Peyer's patch (tissue), 4 donors: ENCODE results near the gene HOXC11. TPM values are rescaled to one million over a fixed set of nuclear protein-coding genes. Genes with fewer than 3 reads are reported as not detected.

Experiments used
- DNase-seq, 3 donors: peaks; one replicate each; pipeline ENCODE4 v3.0.0-alpha.2; 2017 to 2019
- H3K27ac ChIP-seq, 4 donors: fragments of 200-600 bp; sonication (generic); one replicate each; pipeline ENCODE4 v1.5.1; 2016 to 2019
- H3K27me3 ChIP-seq, 2 donors: fragments of 200-600 bp; sonication (generic); one replicate each; pipeline ENCODE4 v1.5.1; 2019
- H3K36me3 ChIP-seq, 3 donors: fragments of 200-600 bp; sonication (generic); one replicate each; pipeline ENCODE4 v1.5.1; 2016 to 2019
- H3K4me1 ChIP-seq, 4 donors: fragments of 200-600 bp; sonication (generic); one replicate each; pipeline ENCODE4 v1.5.1; 2016 to 2019
- H3K4me3 ChIP-seq, 4 donors: fragments of 200-600 bp; sonication (generic); 1 replicate in 3 of 4; 2 replicates in 1 of 4; pipeline ENCODE4 v1.5.1; 2016 to 2019; ENCODE audit warnings: mild to moderate bottlenecking in 1 of 4
- H3K9me3 ChIP-seq, 4 donors: fragments of 200-600 bp; sonication (generic); one replicate each; pipeline ENCODE4 v1.5.1; 2016 to 2019; ENCODE audit warnings: mild to moderate bottlenecking in 1 of 4
- POLR2A ChIP-seq, 2 donors: fragments of 450-650 bp; IDR thresholded peaks; one replicate each; pipeline ENCODE4 v1.5.1; 2017; ENCODE audit warnings: antibody characterized with exemption in 2 of 2, mild to moderate bottlenecking in 2 of 2, moderate library complexity in 2 of 2
- total RNA-seq, 4 donors: library from RNA; depleted of rRNA; stranded (reverse); fragments of >200 nt; gene quantifications; one replicate each; pipeline ENCODE4 v1.1.0, GENCODE V29; 2016
- TF ChIP-seq, protein P1 (sequence below), 6 experiments: fragments of 450-650 bp in 4 of 6; fragments of 200-600 bp in 2 of 6; sonication (generic) in 1 of 6; IDR thresholded peaks; one replicate each; pipeline ENCODE4 v1.5.1; 2017 to 2019; ENCODE audit warnings: antibody characterized with exemption in 6 of 6, mild to moderate bottlenecking in 3 of 6, moderate library complexity in 1 of 6

Gene HOXC11
- total RNA-seq, 4 donors from 2014 or later: 0.40 to 0.76 (median 0.70) TPM; not detected in 1

DNA sequence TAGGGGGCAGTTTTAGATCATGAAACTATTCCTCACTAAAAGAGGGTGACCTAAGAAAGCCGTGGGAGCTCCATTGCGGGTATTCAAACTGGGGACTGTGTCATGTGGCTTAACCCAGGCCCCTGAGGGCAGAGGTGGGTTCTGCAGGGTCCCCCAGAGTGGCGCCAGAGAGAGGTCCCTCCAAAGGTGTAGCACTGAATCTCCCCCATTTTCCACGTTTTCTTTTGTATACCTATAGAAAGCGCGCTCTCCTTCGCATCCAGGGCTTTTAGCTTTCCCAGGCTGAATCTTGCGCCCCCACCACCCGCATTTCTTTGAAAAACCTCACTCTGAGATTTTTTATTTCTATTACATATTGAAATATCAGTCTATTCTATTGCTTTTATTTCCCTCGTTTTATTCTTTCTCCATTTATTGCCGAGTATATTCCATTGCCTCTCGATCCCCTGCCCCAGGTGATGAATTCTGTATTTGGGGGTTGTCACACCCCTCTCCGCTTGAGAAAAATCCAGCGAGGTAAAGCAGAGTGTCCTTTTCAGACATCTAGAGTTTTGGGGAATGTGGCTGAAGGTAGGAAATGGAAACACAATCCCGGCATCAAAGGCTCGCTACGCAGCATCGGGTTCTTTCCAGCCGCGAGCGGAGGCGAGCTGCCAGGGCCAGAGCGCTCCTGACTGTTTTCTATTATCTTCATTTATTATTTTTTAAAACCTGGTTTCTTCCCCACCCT lies 35.2 kb upstream of the HOXC11 start:
- no peak overlapping the region for H3K27ac ChIP-seq
- peaks cover 0 to 77% of the 10 kb centered on the region in 2 donors for H3K27me3 ChIP-seq
- H3K4me3 ChIP-seq: no peak overlapping the region
- TF ChIP-seq, protein P1, sequence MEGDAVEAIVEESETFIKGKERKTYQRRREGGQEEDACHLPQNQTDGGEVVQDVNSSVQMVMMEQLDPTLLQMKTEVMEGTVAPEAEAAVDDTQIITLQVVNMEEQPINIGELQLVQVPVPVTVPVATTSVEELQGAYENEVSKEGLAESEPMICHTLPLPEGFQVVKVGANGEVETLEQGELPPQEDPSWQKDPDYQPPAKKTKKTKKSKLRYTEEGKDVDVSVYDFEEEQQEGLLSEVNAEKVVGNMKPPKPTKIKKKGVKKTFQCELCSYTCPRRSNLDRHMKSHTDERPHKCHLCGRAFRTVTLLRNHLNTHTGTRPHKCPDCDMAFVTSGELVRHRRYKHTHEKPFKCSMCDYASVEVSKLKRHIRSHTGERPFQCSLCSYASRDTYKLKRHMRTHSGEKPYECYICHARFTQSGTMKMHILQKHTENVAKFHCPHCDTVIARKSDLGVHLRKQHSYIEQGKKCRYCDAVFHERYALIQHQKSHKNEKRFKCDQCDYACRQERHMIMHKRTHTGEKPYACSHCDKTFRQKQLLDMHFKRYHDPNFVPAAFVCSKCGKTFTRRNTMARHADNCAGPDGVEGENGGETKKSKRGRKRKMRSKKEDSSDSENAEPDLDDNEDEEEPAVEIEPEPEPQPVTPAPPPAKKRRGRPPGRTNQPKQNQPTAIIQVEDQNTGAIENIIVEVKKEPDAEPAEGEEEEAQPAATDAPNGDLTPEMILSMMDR (IDR thresholded peaks at IDR 0.05): no peak
- TF ChIP-seq POLR2A (IDR thresholded peaks at IDR 0.05): no peak
- H3K9me3 ChIP-seq: peaks cover 0 to 9% (median 0%) of the 10 kb centered on the region in 4 donors
- H3K4me1 ChIP-seq: peaks cover 0 to 13% (median 0%) of the 10 kb centered on the region in 4 donors
- DNase-seq: no peak
- no peaks in the 10 kb centered on the region for H3K36me3 ChIP-seq

DNA sequence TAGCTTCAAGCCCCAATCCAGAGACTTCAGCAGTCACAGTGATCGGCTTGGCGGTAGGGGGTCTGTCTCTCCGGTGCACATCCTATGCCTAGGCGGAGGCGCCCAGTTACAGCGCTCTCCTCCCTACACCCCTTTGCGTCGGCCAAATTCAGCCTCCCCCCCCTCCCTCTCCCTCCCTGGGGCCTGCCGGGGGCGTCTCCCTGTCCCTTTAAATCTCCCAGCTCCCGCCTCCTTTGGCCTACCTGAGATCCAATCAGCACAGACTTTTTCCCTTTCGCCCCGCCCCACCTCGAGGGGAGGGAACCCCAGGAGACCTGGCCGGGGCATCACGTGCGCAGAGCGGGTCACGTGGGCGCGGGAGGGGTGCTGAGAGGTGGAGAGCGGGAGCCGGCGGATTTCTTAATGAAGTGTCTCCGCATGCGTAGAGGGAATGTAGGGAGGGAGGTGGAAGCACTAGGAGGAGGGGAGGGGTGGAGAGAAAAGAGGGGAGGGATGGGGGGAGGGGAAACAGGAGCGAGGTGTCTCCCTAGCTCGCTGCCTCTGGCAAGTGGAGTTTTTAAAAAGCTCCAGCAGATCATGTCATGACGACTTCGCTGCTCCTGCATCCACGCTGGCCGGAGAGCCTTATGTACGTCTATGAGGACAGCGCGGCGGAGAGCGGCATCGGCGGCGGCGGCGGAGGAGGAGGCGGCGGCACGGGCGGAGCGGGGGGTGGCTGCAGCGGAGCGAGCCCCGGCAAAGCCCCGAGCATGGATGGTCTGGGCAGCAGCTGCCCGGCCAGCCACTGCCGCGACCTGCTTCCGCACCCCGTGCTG lies 34.4 kb upstream of the HOXC11 start, which contains the start of gene HOXC13:
Gene HOXC13 (plus strand): TSS at position 506 of the 815 bp plus-strand sequence. CDS start 76 bp downstream, at position 582.
- H3K36me3 ChIP-seq: no peaks in the 10 kb centered on the region
- TF ChIP-seq POLR2A (IDR thresholded peaks at IDR 0.05): no peak
- TF ChIP-seq, protein P1 (IDR thresholded peaks at IDR 0.05): no peak
- no peak within 1 kb of the TSS for H3K27ac ChIP-seq
- H3K4me1 ChIP-seq: peaks cover 0 to 13% (median 0%) of the 10 kb centered on the region in 4 donors
- DNase-seq: no peak
- H3K9me3 ChIP-seq: peaks cover 0 to 9% (median 0%) of the 10 kb centered on the region in 4 donors
- peaks cover 0 to 77% of the 10 kb centered on the region in 2 donors for H3K27me3 ChIP-seq
- no peak within 1 kb of the TSS for H3K4me3 ChIP-seq

DNA sequence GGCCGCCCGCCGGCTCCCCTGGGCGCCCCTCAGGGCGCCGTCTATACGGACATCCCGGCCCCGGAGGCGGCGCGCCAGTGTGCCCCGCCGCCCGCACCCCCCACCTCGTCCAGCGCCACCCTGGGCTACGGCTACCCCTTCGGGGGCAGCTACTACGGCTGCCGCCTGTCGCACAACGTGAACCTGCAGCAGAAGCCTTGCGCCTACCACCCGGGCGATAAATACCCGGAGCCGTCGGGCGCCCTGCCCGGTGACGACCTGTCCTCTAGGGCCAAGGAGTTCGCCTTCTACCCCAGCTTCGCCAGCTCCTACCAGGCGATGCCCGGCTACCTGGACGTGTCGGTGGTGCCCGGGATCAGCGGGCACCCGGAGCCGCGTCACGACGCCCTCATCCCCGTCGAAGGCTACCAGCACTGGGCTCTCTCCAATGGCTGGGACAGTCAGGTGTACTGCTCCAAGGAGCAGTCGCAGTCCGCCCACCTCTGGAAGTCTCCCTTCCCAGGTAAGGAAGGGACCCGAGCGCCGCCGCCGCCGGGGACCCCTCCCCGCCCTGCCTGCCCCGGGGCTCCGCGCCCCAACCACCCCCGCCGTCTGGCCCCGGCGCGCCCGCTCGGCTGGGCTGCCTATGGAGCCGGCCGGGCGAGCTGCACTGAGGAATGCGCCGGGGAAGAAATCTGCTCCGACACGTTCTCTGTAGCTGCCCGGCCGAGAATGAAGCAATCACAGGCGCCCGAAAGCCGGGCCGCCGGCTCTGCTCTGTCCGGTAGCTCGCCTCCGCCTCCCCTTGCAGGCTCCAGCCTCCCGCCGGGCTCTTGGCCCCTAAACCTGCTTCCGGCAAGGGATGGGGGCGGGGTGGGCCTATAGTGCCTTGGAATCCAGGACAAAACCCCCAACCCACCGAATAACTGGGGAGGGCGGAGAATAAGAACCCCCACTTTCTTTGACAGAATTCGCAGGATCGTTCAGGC lies 33.5 kb upstream of the HOXC11 start:
- peak in 1 of 3 donors; percentile 43 for DNase-seq
- Histone ChIP-seq H3K4me1 (peaks cover 0 to 13% (median 0%) of the 10 kb centered on the region in 4 donors), H3K4me3 (no peak overlapping the region), H3K9me3 (peaks cover 0 to 9% (median 0%) of the 10 kb centered on the region in 4 donors), H3K27me3 (peaks cover 0 to 77% of the 10 kb centered on the region in 2 donors), H3K36me3 (no peaks in the 10 kb centered on the region), H3K27ac (no peak overlapping the region)
- TF ChIP-seq POLR2A (IDR thresholded peaks at IDR 0.05): no peak
- TF ChIP-seq, protein P1 (IDR thresholded peaks at IDR 0.05): no peak

DNA sequence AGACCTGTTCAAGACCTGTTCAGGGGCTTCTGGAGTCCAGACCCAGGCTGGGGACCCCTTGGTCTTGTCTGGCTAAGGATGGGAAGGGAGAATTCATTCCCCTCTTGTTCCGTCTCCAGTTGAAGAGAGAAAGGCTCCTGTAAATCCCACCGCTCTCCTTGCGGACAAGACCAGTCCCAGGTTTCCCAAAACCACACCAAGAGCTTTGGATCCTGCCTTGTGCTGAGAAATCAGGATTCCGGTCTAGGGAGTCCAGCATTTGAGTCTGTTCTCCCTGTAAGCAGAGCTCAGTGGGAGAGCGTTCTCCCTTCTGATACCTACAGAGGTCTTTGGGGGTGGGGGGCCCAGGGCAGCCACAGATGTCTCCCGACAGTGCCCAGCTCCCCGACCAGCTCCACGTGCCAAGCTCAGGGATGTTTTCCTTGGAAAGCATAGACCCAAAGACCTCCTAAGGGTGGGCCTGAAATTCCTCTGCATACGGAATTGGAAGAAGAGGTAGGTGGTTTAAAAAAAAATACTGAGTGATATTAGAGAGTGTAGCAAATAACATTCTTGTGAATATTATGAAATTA lies 32.4 kb upstream of the HOXC11 start:
- Histone ChIP-seq H3K27ac (no peak overlapping the region), H3K36me3 (no peaks in the 10 kb centered on the region), H3K4me1 (peaks cover 0 to 13% (median 0%) of the 10 kb centered on the region in 4 donors), H3K27me3 (peaks cover 0 to 83% of the 10 kb centered on the region in 2 donors), H3K4me3 (no peak overlapping the region), H3K9me3 (peaks cover 0 to 9% (median 0%) of the 10 kb centered on the region in 4 donors)
- peak in 1 of 3 donors; percentile 11 for DNase-seq
- TF ChIP-seq, protein P1 (IDR thresholded peaks at IDR 0.05): no peak
- TF ChIP-seq POLR2A (IDR thresholded peaks at IDR 0.05): no peak
